Common myeloid progenitor, CD34-positive (primary cell): ENCODE measurements around the gene KIF19.

Source experiments
- CTCF ChIA-PET: fragments of 350-600 bp; sonication (Branson Sonifier 250); formaldehyde crosslinking; loops from one replicate; lab custom pipeline; 2021; ENCODE audit warnings: antibody characterized with exemption; lab: Charles Lee
- POLR2A ChIA-PET: fragments of 350-600 bp; sonication (Branson Sonifier 250); formaldehyde crosslinking; loops from one replicate; lab custom pipeline; 2021; ENCODE audit warnings: antibody characterized with exemption; lab: Charles Lee
- DNase-seq, 3 donors: peaks; one replicate each; pipeline versions ENCODE4 v3.0.0 to v3.0.0-alpha.2; 2013
- H3K27ac ChIP-seq, 2 experiments: 1 replicate in 1 of 2; 2 replicates in 1 of 2; pipeline ENCODE4 v1.7.0; 2013; ENCODE audit warnings: inconsistent platforms in 2 of 2, low read length in 2 of 2, mild to moderate bottlenecking in 2 of 2, low read depth in 1 of 2, moderate library complexity in 1 of 2; ENCODE audit not compliant: severe bottlenecking in 2 of 2, insufficient read depth in 1 of 2, poor library complexity in 1 of 2
- H3K27me3 ChIP-seq, 5 experiments: replicated peaks in 2 of 5; 1 replicate in 3 of 5; 2 replicates in 2 of 5; pipeline versions ENCODE4 v1.6.1 to v1.7.0; 2013; ENCODE audit warnings: low read length in 4 of 5, mild to moderate bottlenecking in 2 of 5, moderate library complexity in 2 of 5, inconsistent platforms in 1 of 5; ENCODE audit not compliant: insufficient read depth in 5 of 5, control insufficient read depth in 4 of 5
- H3K36me3 ChIP-seq, 4 experiments: 1 replicate in 2 of 4; 2 replicates in 2 of 4; pipeline versions ENCODE4 v1.6.1 to v1.7.0; 2013; ENCODE audit warnings: low read length in 3 of 4, control low read depth in 1 of 4, mild to moderate bottlenecking in 1 of 4; ENCODE audit not compliant: control insufficient read depth in 4 of 4, insufficient read depth in 4 of 4
- H3K4me1 ChIP-seq, 4 experiments: 1 replicate in 3 of 4; 2 replicates in 1 of 4; pipeline versions ENCODE4 v1.6.1 to v1.7.1; 2013; ENCODE audit warnings: low read length in 3 of 4, mild to moderate bottlenecking in 3 of 4, control low read depth in 1 of 4, inconsistent platforms in 1 of 4, moderate library complexity in 1 of 4; ENCODE audit not compliant: control insufficient read depth in 4 of 4, insufficient read depth in 4 of 4; ENCODE audit errors: control extremely low read depth in 1 of 4
- H3K4me3 ChIP-seq, 7 experiments: 1 replicate in 4 of 7; 2 replicates in 3 of 7; pipeline versions ENCODE4 v1.5.1 to v1.7.0; 2013; ENCODE audit warnings: mild to moderate bottlenecking in 7 of 7, low read length in 6 of 7, moderate library complexity in 6 of 7, inconsistent platforms in 2 of 7, low read depth in 2 of 7, control low read depth in 1 of 7; ENCODE audit not compliant: insufficient read depth in 4 of 7, control insufficient read depth in 1 of 7; ENCODE audit errors: extremely low read depth in 1 of 7
- H3K9me3 ChIP-seq, 5 experiments: 1 replicate in 4 of 5; 2 replicates in 1 of 5; pipeline versions ENCODE4 v1.6.1 to v1.7.1; 2013; ENCODE audit warnings: low read length in 4 of 5, mild to moderate bottlenecking in 2 of 5, inconsistent platforms in 1 of 5, low read depth in 1 of 5, moderate library complexity in 1 of 5; ENCODE audit not compliant: control insufficient read depth in 4 of 5, insufficient read depth in 2 of 5; ENCODE audit errors: control extremely low read depth in 1 of 5
- WGBS: methylation state at CpG from one replicate; pipeline ENCODE4 v1.1.5; 2013; ENCODE audit not compliant: insufficient coverage; 5-methylcytosine and 5-hydroxymethylcytosine counted together

The KIF19 gene

GRCh38 chr17:74303305-74303704 is 22.7 kb upstream of the KIF19 start:
- Histone ChIP-seq H3K27me3 (no peaks in the 10 kb centered on the region), H3K9me3 (peaks cover 0 to 4% (median 2%) of the 10 kb centered on the region in 5 experiments), H3K27ac (no peak overlapping the region), H3K36me3 (no peaks in the 10 kb centered on the region), H3K4me1 (peaks cover 0 to 21% (median 15%) of the 10 kb centered on the region in 4 experiments), H3K4me3 (no peak overlapping the region)
- no peak for DNase-seq
- ChIA-PET POLR2A (no interaction called here), CTCF (interaction anchor here (1.0 to 9.3 kb wide), 7 partner anchors 28 to 235 kb away, joined by 3 to 185 read pairs (median 3); partner anchors contain the start of genes BTBD17 and RPL38)
- 93% methylated on average over 5 of the region's 8 CpGs for WGBS

GRCh38 chr17:74304184-74304583 is 21.8 kb upstream of the KIF19 start:
- no peak for DNase-seq
- ChIA-PET POLR2A (no interaction called here), CTCF (interaction anchor here (0.7 to 9.3 kb wide), 8 partner anchors 8 to 228 kb away, joined by 3 to 185 read pairs (median 6); partner anchors contain the start of gene BTBD17)
- no peaks in the 10 kb centered on the region for H3K36me3 ChIP-seq
- no peaks in the 10 kb centered on the region for H3K27me3 ChIP-seq
- H3K4me3 ChIP-seq: no peak overlapping the region
- H3K27ac ChIP-seq: no peak overlapping the region
- peaks cover 0 to 4% (median 2%) of the 10 kb centered on the region in 5 experiments for H3K9me3 ChIP-seq
- peaks cover 0 to 27% (median 17%) of the 10 kb centered on the region in 4 experiments for H3K4me1 ChIP-seq
- WGBS: 100% methylated on average over 4 of the region's 5 CpGs

- Histone ChIP-seq H3K27ac (no peak overlapping the region), H3K9me3 (peaks cover 0 to 4% (median 2%) of the 10 kb centered on the region in 5 experiments), H3K36me3 (no peaks in the 10 kb centered on the region), H3K27me3 (no peaks in the 10 kb centered on the region), H3K4me3 (no peak overlapping the region), H3K4me1 (peaks cover 0 to 35% (median 19%) of the 10 kb centered on the region in 4 experiments)
- CTCF ChIA-PET: interaction anchor here (0.9 to 9.3 kb wide), 15 partner anchors 9 to 297 kb away, joined by 3 to 185 read pairs (median 4); partner anchors contain the start of gene BTBD17
- 71% methylated on average over 6 of the region's 10 CpGs for WGBS
- peak; percentile 47 to 72 (median 65) for DNase-seq
- POLR2A ChIA-PET: no interaction called here
These were observed 20.0 kb upstream of the KIF19 start for GRCh38 chr17:74305865-74306654.

GRCh38 chr17:74307984-74308773 is 17.8 kb upstream of the KIF19 start:
- Histone ChIP-seq H3K4me3 (peak overlapping the region in 1 of 7 experiments; percentile 5), H3K9me3 (peaks cover 0 to 10% (median 8%) of the 10 kb centered on the region in 5 experiments), H3K36me3 (no peaks in the 10 kb centered on the region), H3K27ac (peak overlapping the region in 1 of 2 experiments; percentile 19), H3K27me3 (no peaks in the 10 kb centered on the region), H3K4me1 (peaks cover 0 to 32% (median 19%) of the 10 kb centered on the region in 4 experiments)
- ChIA-PET CTCF (interaction anchor here (1.1 to 9.3 kb wide), 5 partner anchors 8 to 47 kb away, joined by 3 to 185 read pairs (median 3); partner anchors contain the start of gene BTBD17), POLR2A (no interaction called here)
- 41% methylated on average over 11 of the region's 15 CpGs for WGBS
- peak; percentile 86 to 95 (median 90) for DNase-seq

GRCh38 chr17:74309902-74310301 is 16.1 kb upstream of the KIF19 start:
- Histone ChIP-seq H3K27me3 (no peaks in the 10 kb centered on the region), H3K9me3 (peaks cover 0 to 10% (median 5%) of the 10 kb centered on the region in 5 experiments), H3K4me3 (no peak overlapping the region), H3K4me1 (peaks cover 0 to 32% (median 19%) of the 10 kb centered on the region in 4 experiments), H3K36me3 (no peaks in the 10 kb centered on the region), H3K27ac (no peak overlapping the region)
- ChIA-PET POLR2A (no interaction called here), CTCF (interaction anchor here (0.7 to 9.3 kb wide), 2 partner anchors 45 to 197 kb away, joined by 4 to 185 read pairs; partner anchors contain the start of gene BTBD17)
- DNase-seq: no peak
- WGBS: 90% methylated on average over 11 of the region's 12 CpGs

- DNase-seq: no peak
- POLR2A ChIA-PET: no interaction called here
- Histone ChIP-seq H3K36me3 (no peaks in the 10 kb centered on the region), H3K27me3 (peaks cover 0 to 3% (median 0%) of the 10 kb centered on the region in 5 experiments), H3K4me1 (peaks cover 0 to under 1% (median under 1%) of the 10 kb centered on the region in 4 experiments), H3K27ac (no peak overlapping the region), H3K4me3 (no peak overlapping the region), H3K9me3 (peaks cover 0 to 6% (median 5%) of the 10 kb centered on the region in 5 experiments)
- CTCF ChIA-PET: interaction anchor here (1.1 to 1.7 kb wide), 3 partner anchors 9 to 47 kb away, joined by 3 to 4 read pairs (median 3); partner anchors contain the start of gene BTBD17
- 94% methylated on average over 15 of the region's 15 CpGs for whole genome bisulfite sequencing
These were observed 11.1 kb upstream of the KIF19 start for GRCh38 chr17:74314877-74315276.
